ENCODE data around the gene IRF9.
"Not testable (repeated sequence)": the region's sequence is repeated elsewhere in the genome, so short reads cannot be mapped to it uniquely, and the experiment has no call there.

The IRF9 gene

GRCh38 chr14:24195186-24196070, 34.4 kb downstream of the IRF9 start, which contains the start of gene TM9SF1:
TSS of gene TM9SF1 (minus strand) at chr14:24195441. CDS start at chr14:24195019, 422 bp downstream.
- DNase-seq (ENCODE audit: low spot score) = peak; percentile 95

DNA sequence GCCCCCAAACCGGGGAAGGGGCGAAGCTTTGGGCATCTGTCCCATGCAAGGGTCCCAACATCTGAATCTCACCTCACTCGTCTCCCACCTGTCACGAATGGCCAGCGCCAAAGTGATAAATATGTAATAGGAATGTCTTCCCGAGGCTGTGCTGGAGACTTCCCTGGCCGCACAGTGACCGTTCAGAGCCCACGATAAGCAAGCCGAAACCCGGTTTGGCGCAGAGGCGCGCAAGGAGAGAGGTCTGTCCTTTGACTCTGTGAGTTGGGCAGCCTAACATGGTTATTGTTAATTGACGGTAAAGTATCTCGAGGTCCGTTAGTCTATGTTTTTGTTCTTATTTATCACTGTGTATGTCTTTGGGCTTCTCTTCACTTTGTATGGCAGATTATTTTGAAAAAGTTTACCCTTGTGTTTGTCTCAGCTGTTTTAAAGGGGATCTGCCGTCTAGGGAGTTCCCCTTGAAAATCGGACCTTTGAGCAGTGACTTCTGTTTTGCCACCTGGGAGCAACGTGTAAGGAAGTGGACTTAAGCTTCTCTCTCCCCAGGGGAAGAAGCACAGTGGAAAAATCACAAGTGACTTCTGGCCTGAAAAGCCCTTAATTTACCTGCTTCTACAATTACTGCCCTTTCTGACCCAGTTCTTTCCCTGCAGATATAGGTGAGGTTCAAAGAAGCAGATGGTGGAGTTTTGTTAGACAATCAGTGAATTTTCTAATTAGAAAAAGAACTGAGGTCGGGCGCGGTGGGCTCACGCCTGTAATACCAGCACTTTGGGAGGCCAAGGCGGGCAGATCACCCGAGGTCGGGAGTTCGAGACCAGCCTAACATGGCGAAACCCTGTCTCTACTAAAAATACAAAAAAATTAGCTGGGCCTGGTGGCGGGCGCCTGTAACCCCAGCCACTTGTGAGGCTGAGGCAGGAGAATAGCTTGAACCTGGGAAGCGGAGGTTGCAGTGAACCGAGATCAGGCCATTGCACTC, 35.3 kb downstream of the IRF9 start:
- DNase-seq (ENCODE audit: low spot score) = no peak

DNA sequence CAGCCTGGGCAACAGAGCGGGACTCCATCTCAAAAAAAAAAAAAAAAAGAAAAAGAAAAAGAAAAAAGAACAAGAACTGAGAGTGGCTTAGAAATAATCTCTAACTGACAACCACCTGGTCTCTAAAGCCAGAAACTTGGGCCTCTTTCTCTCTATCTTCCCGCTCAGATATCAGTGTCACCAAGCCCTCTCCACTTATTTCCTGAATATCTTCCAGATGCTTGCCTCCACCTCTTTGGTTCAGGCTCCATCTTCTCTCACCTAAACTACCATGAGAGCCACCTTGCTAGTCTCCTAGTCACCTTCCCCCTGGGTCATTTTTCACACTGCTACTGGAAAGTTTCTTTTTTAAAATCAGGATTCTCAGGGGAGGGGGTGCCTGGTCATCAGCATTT, 36.0 kb downstream of the IRF9 start:
- no peak for DNase-seq (ENCODE audit: low spot score)

DNA sequence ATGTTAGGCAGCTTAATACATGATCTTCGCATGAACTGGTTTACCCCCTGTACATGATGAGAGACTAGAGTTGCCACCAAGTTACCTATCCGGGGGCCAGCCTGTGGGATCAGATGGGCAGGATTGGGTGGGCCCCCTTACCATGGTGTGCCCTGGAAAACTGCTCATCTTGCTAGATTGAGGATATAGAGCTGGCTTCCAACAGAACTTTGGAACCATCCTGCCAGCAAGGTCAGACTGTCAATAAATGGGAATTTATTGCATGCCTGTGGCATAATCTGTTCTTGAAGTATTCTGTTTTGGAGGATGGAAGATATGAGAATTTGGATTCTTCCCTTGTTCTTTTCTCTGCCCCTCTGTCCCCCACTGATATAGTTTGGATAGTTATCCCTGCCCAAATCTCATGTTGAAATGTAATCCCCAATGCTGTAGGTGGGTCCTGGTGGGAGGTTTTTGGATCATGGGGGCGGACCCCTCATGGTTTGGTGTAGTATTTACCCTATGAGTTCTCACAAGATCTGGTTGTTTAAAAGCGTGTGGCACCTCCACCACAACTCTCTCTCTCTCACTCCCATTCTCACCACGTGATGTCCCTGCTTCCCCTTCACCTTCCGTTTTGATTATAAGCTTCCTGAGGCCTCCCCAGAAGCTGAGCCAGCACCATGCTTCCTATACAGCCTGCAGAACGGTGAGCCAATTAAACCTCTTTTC, 37.9 kb downstream of the IRF9 start:
- DNase-seq (ENCODE audit: low spot score) = no peak

GRCh38 chr14:24202538-24202937, 41.5 kb downstream of the IRF9 start:
- DNase-seq (ENCODE audit: low spot score) = not testable (repeated sequence)

DNA sequence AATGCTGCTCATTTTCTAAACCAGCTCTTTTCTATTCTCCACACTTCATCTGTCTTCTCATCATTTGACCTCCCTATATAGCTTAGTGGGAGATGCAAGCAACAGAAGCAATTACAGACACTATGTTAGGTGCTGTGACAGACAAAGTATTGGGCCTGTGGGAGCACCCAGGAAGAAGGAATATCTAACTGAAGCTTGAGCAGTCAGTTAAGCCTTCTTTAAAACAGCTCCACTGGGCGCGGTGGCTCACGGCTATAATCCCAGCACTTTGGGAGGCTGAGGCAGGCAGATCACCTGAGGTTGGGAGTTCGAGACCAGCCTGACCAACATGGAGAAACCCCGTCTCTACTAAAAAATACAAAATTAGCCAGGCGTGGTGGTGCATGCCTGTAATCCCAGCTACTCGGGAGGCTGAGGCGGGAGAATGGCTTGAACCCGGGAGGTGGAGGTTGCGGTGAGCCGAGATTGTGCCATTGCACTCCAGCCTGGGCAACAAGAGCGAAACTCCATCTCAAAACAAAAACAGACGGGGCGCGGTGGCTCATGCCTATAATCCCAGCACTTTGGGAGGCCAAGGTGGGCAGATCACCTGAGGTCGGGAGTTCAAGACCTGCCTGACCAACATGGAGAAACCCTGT, 42.3 kb downstream of the IRF9 start:
- not testable (repeated sequence) for DNase-seq (ENCODE audit: low spot score)

- no peak for DNase-seq (ENCODE audit: low spot score)
Measured at GRCh38 chr14:24204163-24205146, 43.4 kb downstream of the IRF9 start.

DNA sequence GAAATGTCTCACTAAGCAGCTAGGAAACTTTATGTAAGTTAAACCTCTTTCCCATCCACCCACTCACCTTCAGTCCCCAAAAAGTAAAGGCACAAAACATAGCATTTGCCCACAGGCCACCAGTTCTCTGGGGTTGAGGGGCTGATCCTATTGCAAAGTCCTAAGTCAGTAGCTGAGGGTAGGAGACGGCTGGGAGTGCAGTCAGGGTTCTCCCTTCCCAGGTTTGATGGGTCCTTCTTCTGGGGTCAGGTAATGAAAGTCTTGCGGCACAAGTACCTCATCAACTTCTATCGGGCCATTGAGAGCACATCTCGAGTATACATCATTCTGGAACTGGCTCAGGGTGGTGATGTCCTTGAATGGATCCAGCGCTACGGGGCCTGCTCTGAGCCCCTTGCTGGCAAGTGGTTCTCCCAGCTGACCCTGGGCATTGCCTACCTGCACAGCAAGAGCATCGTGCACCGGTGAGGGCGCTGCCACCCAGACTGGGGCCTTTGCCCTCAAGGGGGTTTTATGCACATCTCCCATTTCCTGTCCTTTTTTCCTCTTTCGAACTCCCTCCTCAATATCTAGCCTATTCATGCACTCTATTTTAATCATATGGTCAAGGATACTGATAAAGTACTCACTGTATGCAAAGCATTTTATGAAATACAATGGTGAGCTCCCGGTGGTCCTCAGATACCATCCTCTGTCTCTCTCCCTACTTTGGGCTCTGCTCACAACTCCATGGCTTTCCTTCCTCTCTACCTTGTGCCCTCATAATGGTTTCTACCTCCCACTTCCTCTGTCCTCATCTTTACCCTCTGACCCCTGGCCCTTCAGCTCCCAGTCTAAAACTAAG, 45.4 kb downstream of the IRF9 start:
- DNase-seq (ENCODE audit: low spot score) = no peak

DNA sequence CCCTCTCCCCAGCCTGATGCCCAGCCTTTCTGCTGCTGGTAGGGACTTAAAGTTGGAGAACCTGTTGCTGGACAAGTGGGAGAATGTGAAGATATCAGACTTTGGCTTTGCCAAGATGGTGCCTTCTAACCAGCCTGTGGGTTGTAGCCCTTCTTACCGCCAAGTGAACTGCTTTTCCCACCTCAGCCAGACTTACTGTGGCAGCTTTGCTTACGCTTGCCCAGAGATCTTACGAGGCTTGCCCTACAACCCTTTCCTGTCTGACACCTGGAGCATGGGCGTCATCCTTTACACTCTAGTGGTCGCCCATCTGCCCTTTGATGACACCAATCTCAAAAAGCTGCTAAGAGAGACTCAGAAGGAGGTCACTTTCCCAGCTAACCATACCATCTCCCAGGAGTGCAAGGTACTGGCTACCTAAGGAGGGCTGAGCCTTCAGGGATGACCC, 46.1 kb downstream of the IRF9 start:
- no peak for DNase-seq (ENCODE audit: low spot score)

GRCh38 chr14:24207625-24208024, 46.6 kb downstream of the IRF9 start:
- no peak for DNase-seq (ENCODE audit: low spot score)

DNA sequence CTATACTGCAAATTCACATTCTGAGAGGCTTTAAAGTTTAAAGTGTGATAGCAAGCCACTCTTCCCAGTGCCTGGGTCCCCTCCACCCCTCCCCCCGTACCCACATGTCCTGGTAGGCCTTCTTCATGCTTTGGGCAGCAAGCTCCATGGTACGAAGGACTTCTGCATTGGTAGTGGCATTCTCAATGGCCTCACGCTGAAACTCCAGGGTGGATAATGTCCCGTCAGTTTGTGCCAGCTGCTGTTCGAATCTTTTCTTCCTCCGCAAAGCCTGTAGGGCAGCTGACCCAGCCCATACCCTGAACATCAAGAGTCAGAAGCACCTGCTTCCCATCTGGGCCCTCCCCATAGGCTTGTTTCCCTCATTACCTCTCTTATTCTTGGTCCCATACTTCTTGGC, 50.2 kb downstream of the IRF9 start:
- no peak for DNase-seq (ENCODE audit: low spot score)

DNA sequence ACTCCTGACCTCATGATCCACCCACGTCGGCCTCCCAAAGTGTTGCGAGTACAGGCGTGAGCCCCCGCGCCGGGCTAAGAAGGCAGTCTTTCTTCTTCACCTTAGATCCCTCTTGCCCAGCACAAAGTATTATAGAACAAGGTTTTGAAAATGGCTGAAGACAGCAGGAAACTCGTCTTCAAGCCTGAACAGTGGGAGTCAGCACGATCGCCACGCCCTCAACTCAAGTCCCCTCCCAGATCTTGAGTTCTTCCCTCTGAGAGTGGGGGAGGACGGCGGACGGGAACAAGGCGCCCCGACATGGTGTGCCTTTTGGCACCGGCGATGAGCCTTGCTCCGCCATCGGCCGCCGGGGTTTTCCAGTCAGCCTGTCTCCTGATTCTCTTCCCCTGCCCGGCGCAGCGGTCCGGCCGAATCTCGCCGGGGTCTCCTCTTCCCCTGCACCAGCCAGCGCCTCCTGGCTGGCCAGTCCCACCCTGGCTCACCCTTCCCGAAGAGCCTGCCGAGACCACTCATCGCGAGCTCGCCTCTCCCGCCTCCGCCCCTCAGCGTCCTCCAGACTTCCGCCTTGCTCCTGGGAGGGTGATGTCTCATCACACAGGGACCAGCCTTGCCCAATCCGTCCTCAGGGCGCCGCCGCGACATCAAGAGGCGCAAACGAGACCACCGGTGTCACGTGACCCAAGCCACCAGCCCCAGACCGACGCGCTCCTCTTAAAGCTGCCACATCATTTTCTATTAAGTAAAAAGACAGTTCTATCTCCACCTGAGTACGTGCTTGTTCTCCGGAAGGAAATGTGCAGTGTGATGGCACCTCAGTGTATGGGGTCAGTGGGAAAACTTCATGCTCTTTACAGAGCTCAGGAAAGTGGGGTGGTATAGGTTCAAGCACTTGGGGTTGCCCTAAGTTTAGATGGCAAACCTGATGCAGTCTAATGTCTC, 52.1 kb downstream of the IRF9 start, which contains the start of gene CHMP4A:
TSS of gene CHMP4A (minus strand) at position 565 of the 942 bp plus-strand sequence. CDS start at position 516, 49 bp downstream.
- DNase-seq (ENCODE audit: low spot score) = peak; percentile 95

DNA sequence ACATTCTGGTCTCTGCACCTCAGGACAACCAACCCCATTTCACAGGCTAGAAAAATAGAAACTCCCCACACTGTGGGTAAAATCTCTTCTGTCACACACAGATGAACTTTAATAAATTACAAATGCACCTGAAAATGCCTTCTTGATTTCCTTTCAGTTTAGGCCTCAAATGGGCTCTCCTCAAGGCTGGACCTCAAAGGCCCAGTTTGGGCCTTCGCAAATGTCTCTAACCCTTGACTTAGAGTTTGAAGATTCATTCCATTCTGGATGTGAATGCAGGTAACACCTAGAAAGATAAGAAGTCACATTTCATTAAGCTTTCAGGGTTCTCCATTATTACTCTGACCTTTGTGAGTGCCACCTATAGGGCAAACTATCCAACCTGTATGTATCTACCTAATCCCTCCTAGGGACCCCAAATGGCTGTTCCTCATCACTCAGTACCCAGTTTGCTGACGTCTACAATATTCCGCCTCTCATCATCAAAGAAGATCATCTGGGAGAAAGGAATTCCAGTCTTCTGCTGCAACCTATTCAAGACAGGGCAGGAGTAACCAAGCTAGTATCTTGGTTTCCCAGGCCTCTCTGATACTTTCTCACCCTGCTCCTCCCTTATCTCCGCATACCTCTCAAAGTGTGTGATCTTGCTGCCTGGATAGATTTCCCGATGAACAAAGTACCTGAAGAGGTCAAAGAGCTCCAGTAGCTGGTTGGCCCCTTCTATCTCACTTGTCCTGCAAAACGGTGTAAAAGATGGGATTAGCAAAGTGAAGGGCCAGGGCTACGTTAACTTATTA, 53.0 kb downstream of the IRF9 start:
- no peak for DNase-seq (ENCODE audit: low spot score)

DNA sequence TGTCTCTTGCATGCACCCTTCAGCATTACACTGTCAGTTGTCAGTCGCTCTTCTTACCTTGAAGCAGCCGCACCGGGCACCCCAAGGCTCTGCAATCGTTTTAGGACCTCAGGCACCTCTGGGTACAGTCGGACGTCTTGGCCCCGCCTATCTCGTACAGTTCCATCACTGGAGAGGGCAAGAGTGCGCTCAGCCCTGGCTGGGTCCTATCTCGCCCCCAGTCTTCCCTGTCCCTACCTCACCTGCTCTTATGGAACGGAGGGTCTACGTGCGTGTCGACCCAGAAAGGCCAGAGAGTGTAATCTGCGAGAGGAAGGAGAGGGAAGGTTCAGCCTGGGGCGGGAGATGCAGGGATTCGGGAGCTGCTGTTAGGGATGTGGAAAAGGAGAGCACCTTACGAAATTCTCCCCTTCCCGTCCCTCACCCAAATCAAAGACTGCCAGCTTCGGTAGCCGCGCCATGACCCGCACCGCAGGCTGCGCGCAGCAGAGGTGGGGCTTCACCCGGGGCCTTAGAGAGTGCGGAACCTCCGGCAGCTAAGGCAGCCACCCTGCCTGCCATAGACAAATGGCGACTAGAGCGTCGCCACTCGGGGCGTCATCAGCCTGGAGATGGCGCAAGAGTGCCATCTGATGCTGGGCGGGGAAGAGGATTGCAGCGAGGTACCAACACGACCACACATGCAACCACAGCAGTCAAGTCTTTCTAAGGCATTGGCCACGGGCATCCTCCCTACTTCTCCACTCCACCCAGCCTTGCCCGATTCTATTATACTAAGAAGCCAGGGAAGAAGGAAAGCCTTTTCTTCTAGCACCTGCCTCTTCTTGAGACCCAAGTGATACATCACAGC, 54.7 kb downstream of the IRF9 start, which contains the start of gene MDP1:
TSS of gene MDP1 (minus strand) at position 572 of the 850 bp plus-strand sequence. CDS start at position 461, 111 bp downstream.
- peak; percentile 91 for DNase-seq (ENCODE audit: low spot score)

Data from D341Med (cell line).